WI38 (cell line): Measurements from ENCODE around the gene SLC30A10.
"Not testable (repeated sequence)": the region's sequence is repeated elsewhere in the genome, so short reads cannot be mapped to it uniquely, and the experiment has no call there.

ENCODE experiments used
- H3K4me3 ChIP-seq: 2 replicates; pipeline ENCODE4 v1.5.1; 2011; ENCODE audit warnings: low read depth, mild to moderate bottlenecking, control low read depth, low read length
- TF ChIP-seq, protein P1 (sequence below): IDR thresholded peaks from 2 replicates; pipeline ENCODE4 v1.5.1; 2012; ENCODE audit warnings: low read depth, mild to moderate bottlenecking, control low read depth, low read length

SLC30A10 gene

GRCh38 chr1:219941179-219942118 is 13.1 kb upstream of the SLC30A10 start:
- TF ChIP-seq, protein P1, sequence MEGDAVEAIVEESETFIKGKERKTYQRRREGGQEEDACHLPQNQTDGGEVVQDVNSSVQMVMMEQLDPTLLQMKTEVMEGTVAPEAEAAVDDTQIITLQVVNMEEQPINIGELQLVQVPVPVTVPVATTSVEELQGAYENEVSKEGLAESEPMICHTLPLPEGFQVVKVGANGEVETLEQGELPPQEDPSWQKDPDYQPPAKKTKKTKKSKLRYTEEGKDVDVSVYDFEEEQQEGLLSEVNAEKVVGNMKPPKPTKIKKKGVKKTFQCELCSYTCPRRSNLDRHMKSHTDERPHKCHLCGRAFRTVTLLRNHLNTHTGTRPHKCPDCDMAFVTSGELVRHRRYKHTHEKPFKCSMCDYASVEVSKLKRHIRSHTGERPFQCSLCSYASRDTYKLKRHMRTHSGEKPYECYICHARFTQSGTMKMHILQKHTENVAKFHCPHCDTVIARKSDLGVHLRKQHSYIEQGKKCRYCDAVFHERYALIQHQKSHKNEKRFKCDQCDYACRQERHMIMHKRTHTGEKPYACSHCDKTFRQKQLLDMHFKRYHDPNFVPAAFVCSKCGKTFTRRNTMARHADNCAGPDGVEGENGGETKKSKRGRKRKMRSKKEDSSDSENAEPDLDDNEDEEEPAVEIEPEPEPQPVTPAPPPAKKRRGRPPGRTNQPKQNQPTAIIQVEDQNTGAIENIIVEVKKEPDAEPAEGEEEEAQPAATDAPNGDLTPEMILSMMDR = no peak

DNA sequence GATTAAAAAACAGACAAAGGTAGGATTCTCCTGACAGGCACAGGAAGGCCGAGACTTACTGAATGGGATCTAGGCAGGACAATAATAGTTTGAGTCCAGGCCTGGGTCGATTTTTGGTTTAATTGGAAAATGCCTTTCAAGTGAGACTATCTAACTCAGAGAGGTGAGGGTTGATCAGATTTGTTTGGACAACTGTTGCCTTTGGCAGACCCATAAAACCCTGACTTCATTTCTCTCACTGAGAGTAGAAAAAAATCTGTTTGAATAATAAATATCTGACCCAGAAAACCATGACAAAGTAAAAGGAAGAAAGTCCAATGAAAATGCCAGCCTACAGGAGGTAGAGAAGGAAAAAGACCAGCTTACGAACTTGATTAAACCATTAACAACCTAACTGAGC is 12.3 kb upstream of the SLC30A10 start:
- TF ChIP-seq, protein P1 = no peak

More at GRCh38 chr1:219941179-219942118, 13.1 kb upstream of the SLC30A10 start:
- H3K4me3 ChIP-seq = no peak overlapping the region

DNA sequence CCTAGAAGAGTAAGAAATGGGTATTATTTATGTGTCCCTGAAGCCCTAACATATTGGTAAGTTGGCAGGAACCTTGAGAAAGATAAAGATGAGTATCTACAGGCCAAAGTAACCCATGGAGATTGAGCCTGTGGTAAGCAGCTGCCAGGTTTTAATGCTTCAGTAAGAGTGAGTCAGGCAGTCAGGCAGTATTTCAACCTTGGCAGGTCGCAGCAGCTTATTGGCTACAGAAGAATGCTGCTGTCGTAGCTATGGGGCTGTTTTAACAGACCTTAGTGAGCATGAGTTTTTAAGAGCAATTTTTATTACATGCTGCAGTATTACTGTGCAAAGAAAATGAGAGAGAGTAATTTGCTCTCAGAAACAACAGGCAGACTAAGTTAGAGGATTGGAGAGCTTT is 10.3 kb upstream of the SLC30A10 start:
- TF ChIP-seq, protein P1 = no peak
- H3K4me3 ChIP-seq = no peak overlapping the region

More for the DNA sequence above, 12.3 kb upstream of the SLC30A10 start:
- H3K4me3 ChIP-seq = no peak overlapping the region

DNA sequence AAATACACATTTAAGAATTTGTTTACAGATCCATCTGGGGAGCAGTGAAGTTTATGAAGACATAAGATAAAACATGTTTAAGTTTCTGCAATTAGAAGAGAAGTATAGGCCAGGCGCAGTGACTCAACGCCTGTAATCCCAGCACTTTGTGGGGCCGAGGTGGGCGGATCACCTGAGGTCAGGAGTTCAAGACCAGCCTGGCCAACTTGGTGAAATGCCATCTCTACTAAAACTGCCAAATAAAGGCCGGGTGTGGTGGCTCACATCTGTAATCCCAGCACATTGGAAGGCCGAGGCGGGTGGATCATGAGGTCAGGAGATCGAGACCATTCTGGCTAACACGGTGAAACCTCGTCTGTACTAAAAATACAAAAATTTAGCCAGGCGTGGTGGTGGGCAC is 5.4 kb upstream of the SLC30A10 start:
- not testable (repeated sequence) for H3K4me3 ChIP-seq

DNA sequence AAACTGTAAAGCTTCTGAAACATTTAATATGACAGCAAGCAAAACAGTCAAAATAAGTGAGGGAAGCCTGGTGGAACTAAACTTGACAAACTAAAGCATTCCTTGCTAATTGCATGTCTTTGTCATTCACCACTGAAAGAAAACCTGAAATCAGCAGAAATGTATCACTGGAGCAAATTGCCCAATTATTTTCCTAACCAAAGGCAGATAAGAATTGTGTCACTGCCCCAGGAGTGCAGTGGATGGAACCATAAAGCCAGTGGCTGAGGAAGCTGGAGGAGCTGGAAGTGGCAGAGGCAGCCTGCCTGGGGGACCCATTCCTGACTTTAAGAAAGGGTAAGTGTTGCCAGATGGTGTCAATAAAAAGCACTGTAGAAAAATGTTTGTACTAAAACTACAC is 2.7 kb upstream of the SLC30A10 start:
- TF ChIP-seq, protein P1 = no peak
- H3K4me3 ChIP-seq = no peak overlapping the region

DNA sequence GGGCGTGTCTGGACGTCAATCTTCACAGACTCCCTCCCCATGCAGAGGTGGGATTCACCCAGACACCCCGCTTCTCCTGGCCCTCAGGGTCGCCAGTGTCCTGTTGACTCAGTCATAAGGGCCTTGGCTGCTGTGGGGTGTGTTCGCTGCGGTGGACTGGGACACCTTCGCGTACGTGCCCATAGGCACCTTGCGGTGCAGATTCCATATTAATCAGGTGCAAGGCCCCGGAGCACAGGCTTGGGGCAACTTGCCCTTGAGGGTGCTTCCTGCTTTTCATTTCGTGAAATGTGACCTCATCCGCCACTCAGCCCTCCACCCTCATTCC is 398 bp upstream of the SLC30A10 start:
- TF ChIP-seq, protein P1 = no peak
- H3K4me3 ChIP-seq = no peak overlapping the region; the same call in 1 of the 2 replicates

GRCh38 chr1:219927298-219927955 is 930 bp downstream of the SLC30A10 start:
- TF ChIP-seq, protein P1 = no peak
- peak overlapping the region; percentile 44 for H3K4me3 ChIP-seq
